Stimulated activated CD8-positive, alpha-beta memory T cell treated with anti-CD3 and anti-CD28 coated beads, Interleukin-2, amount 100 ng/mL, for 48 hours (primary cell): Measurements from ENCODE around the gene FECH.
A peak's percentile ranks its signal among the peaks of the same experiment; 100 is the strongest.
"Not testable (repeated sequence)": the region's sequence is repeated elsewhere in the genome, so short reads cannot be mapped to it uniquely, and the experiment has no call there.

Experiments
- DNase-seq, 2 donors: peaks; one replicate each; pipeline ENCODE4 v3.0.0-alpha.2; 2020; ENCODE audit warnings: low read depth in 2 of 2

FECH gene

GRCh38 chr18:57586251-57587049 lies at the start of gene FECH:
Gene FECH (minus strand): TSS chr18:57586702. CDS start chr18:57586620, 82 bp downstream.
- peak; percentile 46 to 53 for DNase-seq

- no peak for DNase-seq
Observed at GRCh38 chr18:57635003-57635822, 48.7 kb upstream of the FECH start.

DNA sequence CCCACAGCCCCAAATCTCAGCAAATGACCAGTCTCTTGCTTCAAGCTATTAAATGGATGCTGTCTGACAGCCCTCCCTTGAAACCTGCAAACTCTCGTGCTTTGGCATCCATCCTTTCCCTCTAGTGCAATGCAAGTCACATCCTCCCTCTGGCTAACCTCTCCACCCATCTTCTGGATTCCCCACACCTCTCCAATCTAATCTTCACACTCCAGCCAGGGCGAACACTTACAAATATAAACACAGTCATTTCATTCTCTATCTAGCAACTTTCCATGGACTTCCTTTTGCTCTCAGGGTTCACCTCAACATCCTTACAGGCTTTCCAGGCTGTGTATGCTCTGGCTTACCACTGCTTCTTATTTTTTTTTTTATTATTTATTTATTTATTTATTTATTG lies 45.2 kb upstream of the FECH start:
- no peak for DNase-seq

DNA sequence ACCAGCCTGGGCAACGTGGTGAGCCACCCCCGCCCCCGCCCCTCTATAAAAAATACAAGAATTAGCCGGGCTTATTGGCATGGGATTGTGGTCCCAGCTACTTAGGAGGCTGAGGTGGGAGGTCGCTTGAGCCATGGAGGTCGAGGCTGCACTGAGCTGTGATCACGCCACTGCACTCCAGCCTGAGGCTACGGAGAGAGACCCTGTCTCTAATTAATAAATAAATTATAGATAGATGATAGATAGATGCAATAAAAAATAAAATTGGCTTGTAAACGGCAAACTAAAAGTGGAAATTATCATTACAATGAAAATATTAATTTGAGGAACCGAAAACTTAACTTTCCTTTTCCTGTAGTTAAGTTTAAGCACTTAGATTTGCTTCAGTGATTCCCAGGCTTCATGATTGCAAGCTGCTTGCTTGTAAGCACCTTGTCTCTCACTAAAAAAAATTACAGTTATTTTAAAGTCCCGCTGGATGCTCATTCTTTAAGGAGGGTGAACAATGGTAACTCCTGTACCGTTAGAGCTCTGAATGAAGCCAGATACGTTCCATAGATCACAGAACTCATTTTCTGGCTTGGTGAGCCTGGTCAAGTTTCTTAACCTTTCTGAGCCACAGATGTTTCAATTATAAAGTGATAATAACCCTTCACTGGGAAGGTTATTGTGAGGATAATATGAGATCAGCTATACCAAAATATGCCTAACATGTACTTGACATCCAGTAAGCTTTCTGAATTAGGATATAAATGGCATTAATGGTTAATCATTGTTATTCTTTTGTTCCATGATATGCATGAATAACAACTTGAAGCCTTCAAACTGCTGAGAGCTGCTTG lies 44.5 kb upstream of the FECH start:
- DNase-seq = no peak

DNA sequence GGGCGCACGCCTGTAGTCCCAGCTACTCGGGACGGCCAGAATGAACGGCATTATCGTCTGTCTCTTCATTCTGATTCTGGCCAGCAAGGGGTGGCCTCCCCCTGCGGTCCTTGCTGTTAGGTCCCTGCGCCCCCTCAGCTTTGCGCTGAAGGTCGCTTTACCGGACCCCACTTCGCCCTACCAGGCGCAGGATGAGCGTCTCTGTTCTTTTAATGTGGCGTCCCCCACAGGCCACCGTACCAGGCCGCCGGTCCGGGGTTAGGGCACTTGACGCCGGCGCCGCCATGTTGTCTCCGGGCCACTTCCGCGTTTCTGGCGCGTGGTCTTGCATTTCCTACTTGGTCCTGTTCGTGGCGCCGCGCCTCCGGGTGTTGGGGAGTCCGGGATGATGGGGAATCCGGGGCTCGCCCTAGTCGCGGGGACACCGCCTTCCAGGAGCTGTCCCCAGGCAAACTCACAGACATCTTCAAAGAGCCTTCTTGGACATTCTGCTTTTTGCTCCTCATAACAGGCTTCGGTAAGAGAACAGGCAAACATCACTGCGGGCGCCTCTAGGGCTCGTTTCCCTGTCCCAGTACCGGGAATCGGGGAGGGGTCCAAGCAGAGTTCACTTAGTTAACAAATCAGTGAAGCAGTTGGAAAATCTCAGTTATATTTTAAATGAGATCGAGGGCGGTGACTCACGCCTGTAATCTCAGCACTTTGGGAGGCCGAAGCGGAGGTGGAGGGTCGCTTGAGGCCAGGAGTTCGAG lies 43.7 kb upstream of the FECH start:
- peak; percentile 91 to 92 for DNase-seq

- no peak for DNase-seq
Observed at GRCh38 chr18:57629422-57629821, 42.9 kb upstream of the FECH start.

GRCh38 chr18:57627488-57627887 lies 41.0 kb upstream of the FECH start:
- no peak for DNase-seq

DNA sequence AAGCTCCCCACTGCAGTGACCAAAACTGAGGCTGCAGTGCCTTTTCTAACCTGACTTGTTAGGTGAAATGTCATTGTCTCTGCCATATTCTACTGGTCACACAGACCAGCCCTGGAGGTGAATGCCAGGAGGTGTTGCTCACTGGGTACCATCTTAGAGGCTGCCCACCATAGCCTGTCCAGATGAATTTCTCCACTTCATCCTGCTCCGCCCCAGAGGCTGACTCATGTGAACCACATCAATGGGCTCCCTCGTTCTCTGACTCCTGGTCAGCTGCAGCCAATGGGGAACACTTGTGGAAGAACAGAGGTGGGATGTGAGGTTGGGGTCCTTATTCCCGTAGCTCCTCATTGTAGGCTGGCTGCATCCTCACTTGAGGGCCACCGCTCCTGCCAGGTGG lies 38.5 kb upstream of the FECH start:
- DNase-seq = no peak

GRCh38 chr18:57621246-57621604 lies 34.7 kb upstream of the FECH start:
- peak in 1 of 2 donors; percentile 10 for DNase-seq

- DNase-seq = no peak
Observed at GRCh38 chr18:57619876-57620275, 33.4 kb upstream of the FECH start.

- DNase-seq = no peak
Observed at GRCh38 chr18:57618910-57619309, 32.4 kb upstream of the FECH start.

- DNase-seq = no peak
Observed at GRCh38 chr18:57603871-57604270, 17.4 kb upstream of the FECH start.

- DNase-seq = no peak
Observed at GRCh38 chr18:57595347-57595746, 8.8 kb upstream of the FECH start.

DNA sequence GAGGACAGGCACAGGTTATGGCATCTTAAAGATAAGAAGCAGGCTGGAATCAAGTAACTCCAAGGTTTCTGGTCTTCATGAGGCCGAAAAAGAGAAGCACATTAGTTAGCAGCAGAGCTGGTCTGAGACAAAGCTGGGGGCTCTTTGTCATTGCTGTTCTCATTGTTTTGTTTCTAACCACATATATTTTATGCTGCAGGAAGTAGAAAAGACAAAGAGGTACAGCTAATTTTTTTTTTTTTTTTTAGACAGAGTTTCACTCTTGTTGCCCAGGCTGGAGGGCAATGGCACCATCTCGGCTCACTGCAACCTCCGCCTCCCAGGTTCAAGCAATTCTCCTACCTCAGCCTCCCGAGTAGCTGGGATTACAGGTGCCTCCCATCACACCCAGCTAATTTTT lies 6.2 kb upstream of the FECH start:
- not testable (repeated sequence) for DNase-seq

- no peak for DNase-seq
Observed at GRCh38 chr18:57589161-57589560, 2.7 kb upstream of the FECH start.

DNA sequence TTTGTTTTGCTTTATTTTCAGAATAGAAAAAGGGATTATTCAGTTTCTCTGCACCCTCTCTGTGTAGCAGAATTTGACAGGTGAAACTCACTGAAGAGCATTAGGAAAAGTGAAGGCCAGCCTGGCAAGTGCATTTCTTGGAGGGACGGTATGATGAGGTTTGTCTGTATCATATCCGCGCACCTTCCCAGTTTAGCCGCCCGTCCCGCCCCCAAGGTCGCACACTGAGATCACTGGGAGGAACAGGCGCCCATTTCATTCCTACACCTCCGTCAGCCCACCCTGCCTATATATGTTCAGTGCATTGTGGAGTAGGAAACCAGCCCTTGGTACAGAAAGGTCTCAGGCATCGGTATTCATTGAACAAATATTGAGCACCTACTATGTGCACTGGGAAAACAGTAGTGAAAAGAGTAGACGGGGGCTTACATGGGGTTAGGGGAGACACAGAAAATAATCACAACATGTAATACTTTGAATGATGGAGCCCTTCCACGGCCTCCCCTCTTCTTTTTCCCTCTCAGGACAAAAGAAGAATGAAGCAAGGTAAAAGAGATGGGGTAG lies 678 bp upstream of the FECH start:
- no peak for DNase-seq

GRCh38 chr18:57585855-57586250 lies 649 bp downstream of the FECH start:
- no peak for DNase-seq

DNA sequence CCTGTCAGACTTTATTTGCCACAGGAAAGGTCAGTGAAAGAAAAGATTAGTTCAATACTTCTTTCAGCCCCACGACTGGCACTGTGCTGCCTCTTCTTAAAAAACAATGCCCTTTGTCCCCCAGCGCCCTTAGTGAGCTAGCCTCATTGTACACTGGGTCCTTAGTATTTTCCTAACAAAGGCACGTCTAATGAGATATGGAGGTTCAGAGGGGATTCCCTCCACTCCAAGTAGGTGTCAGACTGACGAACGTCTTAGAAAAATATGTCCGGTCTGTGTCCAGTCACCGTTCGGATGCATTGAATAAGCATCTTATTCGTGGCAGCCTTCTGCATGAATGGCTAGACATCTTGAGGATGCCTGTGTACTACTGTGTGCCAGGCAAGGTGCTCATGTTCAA lies 1.1 kb downstream of the FECH start:
- DNase-seq = no peak

DNA sequence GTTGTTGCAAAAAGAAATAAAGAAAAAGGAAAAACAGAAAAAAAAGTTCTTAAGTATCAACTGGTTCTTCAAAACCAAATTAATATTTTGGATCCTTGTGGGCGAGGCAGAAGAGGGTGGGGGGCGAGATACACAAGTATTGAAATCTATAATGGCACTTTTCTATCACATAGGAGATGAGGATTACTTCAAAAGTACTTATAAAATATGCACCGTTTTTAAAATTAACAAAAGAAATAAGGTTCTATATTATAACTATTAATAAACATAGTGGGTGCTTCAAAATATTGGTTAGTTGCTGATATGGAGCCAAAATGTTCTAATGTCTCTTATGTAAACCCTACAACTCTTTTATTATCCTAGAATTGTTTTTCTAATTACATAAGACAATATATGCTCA lies 2.1 kb downstream of the FECH start:
- no peak for DNase-seq

- no peak for DNase-seq
Observed at GRCh38 chr18:57583297-57583835, 3.1 kb downstream of the FECH start.
